ENCODE results near the gene GTPBP6.
"Not testable (repeated sequence)": the region's sequence is repeated elsewhere in the genome, so short reads cannot be mapped to it uniquely, and the experiment has no call there.

The GTPBP6 gene

GRCh38 chrX:335758-336155 lies 17.2 kb upstream of the GTPBP6 start:
- DNase-seq (ENCODE audit: low read depth): no peak

GRCh38 chrX:334971-335757 lies 16.6 kb upstream of the GTPBP6 start:
- no peak for DNase-seq (ENCODE audit: low read depth)

GRCh38 chrX:334331-334891 lies 15.8 kb upstream of the GTPBP6 start:
- no peak for DNase-seq (ENCODE audit: low read depth)

- no peak for DNase-seq (ENCODE audit: low read depth)
Observed at GRCh38 chrX:333611-334311, 15.2 kb upstream of the GTPBP6 start.

GRCh38 chrX:332916-333610 lies 14.5 kb upstream of the GTPBP6 start:
- no peak for DNase-seq (ENCODE audit: low read depth)

GRCh38 chrX:332496-332860 lies 13.9 kb upstream of the GTPBP6 start:
- DNase-seq (ENCODE audit: low read depth): no peak

GRCh38 chrX:331825-332495 lies 13.4 kb upstream of the GTPBP6 start:
- DNase-seq (ENCODE audit: low read depth): no peak

GRCh38 chrX:331151-331824 lies 12.7 kb upstream of the GTPBP6 start:
- peak; percentile 64 for DNase-seq (ENCODE audit: low read depth)

GRCh38 chrX:330726-331150 lies 12.1 kb upstream of the GTPBP6 start:
- no peak for DNase-seq (ENCODE audit: low read depth)

- DNase-seq (ENCODE audit: low read depth): not testable (repeated sequence)
Observed at GRCh38 chrX:330141-330725, 11.6 kb upstream of the GTPBP6 start.

- no peak for DNase-seq (ENCODE audit: low read depth)
Observed at GRCh38 chrX:329291-329910, 10.8 kb upstream of the GTPBP6 start.

GRCh38 chrX:327660-328126 lies 9.1 kb upstream of the GTPBP6 start:
- DNase-seq (ENCODE audit: low read depth): no peak

- DNase-seq (ENCODE audit: low read depth): peak; percentile 54
Observed at GRCh38 chrX:324664-325063, 6.1 kb upstream of the GTPBP6 start.

GRCh38 chrX:323721-324628 lies 5.4 kb upstream of the GTPBP6 start:
- peak; percentile 39 for DNase-seq (ENCODE audit: low read depth)

GRCh38 chrX:320126-320783 lies 1.7 kb upstream of the GTPBP6 start:
- peak; percentile 48 for DNase-seq (ENCODE audit: low read depth)

GRCh38 chrX:319579-320125 lies 1.1 kb upstream of the GTPBP6 start:
- DNase-seq (ENCODE audit: low read depth): no peak

- DNase-seq (ENCODE audit: low read depth): peak; percentile 99
Observed at GRCh38 chrX:318068-318738, 393 bp downstream of the GTPBP6 start.
